Peyer's patch (tissue), 4 donors: Measurements from ENCODE around the gene PLCXD1. TPM values are rescaled to one million over a fixed set of nuclear protein-coding genes. Genes with fewer than 3 reads are reported as not detected.
"Not testable (repeated sequence)": the region's sequence is repeated elsewhere in the genome, so short reads cannot be mapped to it uniquely, and the experiment has no call there.

ENCODE experiments used
- DNase-seq, 3 donors: peaks; one replicate each; pipeline ENCODE4 v3.0.0-alpha.2; 2017 to 2019
- H3K27ac ChIP-seq, 4 donors: fragments of 200-600 bp; sonication (generic); one replicate each; pipeline ENCODE4 v1.5.1; 2016 to 2019
- H3K27me3 ChIP-seq, 2 donors: fragments of 200-600 bp; sonication (generic); one replicate each; pipeline ENCODE4 v1.5.1; 2019
- H3K36me3 ChIP-seq, 3 donors: fragments of 200-600 bp; sonication (generic); one replicate each; pipeline ENCODE4 v1.5.1; 2016 to 2019
- H3K4me1 ChIP-seq, 4 donors: fragments of 200-600 bp; sonication (generic); one replicate each; pipeline ENCODE4 v1.5.1; 2016 to 2019
- H3K4me3 ChIP-seq, 4 donors: fragments of 200-600 bp; sonication (generic); 1 replicate in 3 of 4; 2 replicates in 1 of 4; pipeline ENCODE4 v1.5.1; 2016 to 2019; ENCODE audit warnings: mild to moderate bottlenecking in 1 of 4
- H3K9me3 ChIP-seq, 4 donors: fragments of 200-600 bp; sonication (generic); one replicate each; pipeline ENCODE4 v1.5.1; 2016 to 2019; ENCODE audit warnings: mild to moderate bottlenecking in 1 of 4
- CTCF ChIP-seq, 6 experiments: fragments of 450-650 bp in 4 of 6; fragments of 200-600 bp in 2 of 6; sonication (generic) in 1 of 6; IDR thresholded peaks; one replicate each; pipeline ENCODE4 v1.5.1; 2017 to 2019; ENCODE audit warnings: antibody characterized with exemption in 6 of 6, mild to moderate bottlenecking in 3 of 6, moderate library complexity in 1 of 6
- POLR2A ChIP-seq, 2 donors: fragments of 450-650 bp; IDR thresholded peaks; one replicate each; pipeline ENCODE4 v1.5.1; 2017; ENCODE audit warnings: antibody characterized with exemption in 2 of 2, mild to moderate bottlenecking in 2 of 2, moderate library complexity in 2 of 2
- total RNA-seq, 4 donors: library from RNA; depleted of rRNA; stranded (reverse); fragments of >200 nt; gene quantifications; one replicate each; pipeline ENCODE4 v1.1.0, GENCODE V29; 2016

Gene PLCXD1
- total RNA-seq, 4 donors from 2014 or later, result 12.7 to 73.4 (median 18.9) TPM

GRCh38 chrX:258291-259040 is 22.7 kb upstream of the PLCXD1 start:
- Histone ChIP-seq H3K9me3 (no peaks in the 10 kb centered on the region), H3K27ac (no peak overlapping the region), H3K4me1 (peaks cover 0 to 8% (median 0%) of the 10 kb centered on the region in 4 donors), H3K4me3 (no peak overlapping the region), H3K27me3 (no peaks in the 10 kb centered on the region), H3K36me3 (no peaks in the 10 kb centered on the region)
- TF ChIP-seq POLR2A (IDR thresholded peaks at IDR 0.05) (no peak), CTCF (IDR thresholded peaks at IDR 0.05) (no peak)
- no peak for DNase-seq

- H3K27me3 ChIP-seq, result no peaks in the 10 kb centered on the region
- DNase-seq, result peak in 2 of 3 donors; percentile 9 to 45
- TF ChIP-seq POLR2A (IDR thresholded peaks at IDR 0.05), result no peak
- no peak for TF ChIP-seq CTCF (IDR thresholded peaks at IDR 0.05)
- H3K4me1 ChIP-seq, result peaks cover 0 to 8% (median 0%) of the 10 kb centered on the region in 4 donors
- no peaks in the 10 kb centered on the region for H3K9me3 ChIP-seq
- no peaks in the 10 kb centered on the region for H3K36me3 ChIP-seq
- no peak overlapping the region for H3K4me3 ChIP-seq
- H3K27ac ChIP-seq, result no peak overlapping the region
Observed at GRCh38 chrX:259692-260355, 21.4 kb upstream of the PLCXD1 start.

- H3K27ac ChIP-seq, result no peak overlapping the region
- peak in 2 of 3 donors; percentile 15 to 35 for DNase-seq
- H3K36me3 ChIP-seq, result no peaks in the 10 kb centered on the region
- no peaks in the 10 kb centered on the region for H3K27me3 ChIP-seq
- H3K9me3 ChIP-seq, result no peaks in the 10 kb centered on the region
- TF ChIP-seq CTCF (IDR thresholded peaks at IDR 0.05), result no peak
- TF ChIP-seq POLR2A (IDR thresholded peaks at IDR 0.05), result no peak
- H3K4me1 ChIP-seq, result peaks cover 0 to 8% (median 0%) of the 10 kb centered on the region in 4 donors
- H3K4me3 ChIP-seq, result no peak overlapping the region
Observed at GRCh38 chrX:261167-261918, 19.8 kb upstream of the PLCXD1 start.

- TF ChIP-seq POLR2A (IDR thresholded peaks at IDR 0.05) (no peak), CTCF (IDR thresholded peaks at IDR 0.05) (no peak)
- peak in 1 of 3 donors; percentile 40 for DNase-seq
- no peak overlapping the region for H3K4me3 ChIP-seq
Observed at GRCh38 chrX:261919-262352, 19.2 kb upstream of the PLCXD1 start.

GRCh38 chrX:262381-262909 is 18.7 kb upstream of the PLCXD1 start:
- H3K4me1 ChIP-seq, result peaks cover 0 to 8% (median 0%) of the 10 kb centered on the region in 4 donors
- TF ChIP-seq CTCF (IDR thresholded peaks at IDR 0.05) (no peak), POLR2A (IDR thresholded peaks at IDR 0.05) (no peak)
- no peaks in the 10 kb centered on the region for H3K27me3 ChIP-seq
- DNase-seq, result peak in 2 of 3 donors; percentile 6 to 37
- no peaks in the 10 kb centered on the region for H3K36me3 ChIP-seq
- H3K9me3 ChIP-seq, result no peaks in the 10 kb centered on the region
- no peak overlapping the region for H3K27ac ChIP-seq
- H3K4me3 ChIP-seq, result no peak overlapping the region

More at GRCh38 chrX:261919-262352, 19.2 kb upstream of the PLCXD1 start:
- H3K27ac ChIP-seq, result no peak overlapping the region
- no peaks in the 10 kb centered on the region for H3K36me3 ChIP-seq
- H3K27me3 ChIP-seq, result no peaks in the 10 kb centered on the region
- H3K4me1 ChIP-seq, result peaks cover 0 to 8% (median 0%) of the 10 kb centered on the region in 4 donors
- H3K9me3 ChIP-seq, result no peaks in the 10 kb centered on the region

- peak in 2 of 3 donors; percentile 11 to 31 for DNase-seq
- not testable (repeated sequence) for H3K27ac ChIP-seq
Observed at GRCh38 chrX:264006-264405, 17.2 kb upstream of the PLCXD1 start.

More at GRCh38 chrX:264006-264405, 17.2 kb upstream of the PLCXD1 start:
- H3K4me1 ChIP-seq, H3K27me3 ChIP-seq, H3K36me3 ChIP-seq, H3K9me3 ChIP-seq, H3K4me3 ChIP-seq: not testable (repeated sequence)
